ENCODE data around the gene IGSF9.

DNA sequence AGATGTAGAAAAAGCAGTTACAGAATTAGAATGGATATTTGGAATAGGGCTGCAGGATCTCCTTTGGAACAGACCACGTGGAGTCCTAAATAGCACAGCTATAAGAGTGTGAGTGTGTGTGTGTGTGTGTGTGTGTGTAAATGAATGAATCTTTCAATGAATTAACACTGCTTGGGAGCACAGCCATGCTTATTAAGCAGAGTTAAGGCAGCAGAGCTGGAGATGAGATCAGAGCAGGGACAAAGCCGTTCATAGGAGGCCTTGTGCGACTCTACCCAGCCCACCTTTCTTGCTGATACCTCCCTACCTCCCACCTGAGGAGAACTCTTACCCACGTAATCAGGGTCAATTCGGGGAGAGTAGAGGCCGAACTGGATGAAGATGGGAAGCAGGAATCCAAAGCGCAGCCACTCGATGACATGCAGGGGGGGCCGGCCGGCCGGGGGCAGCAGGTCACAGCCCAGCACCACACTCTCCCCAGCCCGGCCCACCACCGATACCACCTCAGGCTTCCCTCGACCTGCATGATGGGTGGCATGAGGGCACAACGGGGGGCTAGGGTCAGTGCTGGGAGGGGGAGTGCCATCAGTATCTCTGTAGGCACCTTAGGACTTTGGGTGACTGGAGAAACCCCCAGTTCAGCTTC is 2.7 kb downstream of the IGSF9 start:
- no peak for TF ChIP-seq CTCF (conservative IDR thresholded peaks at IDR 0.05; ENCODE audit: low read depth, low read length)
- TF ChIP-seq EZH2 (IDR thresholded peaks at IDR 0.05; ENCODE audit: borderline replicate concordance, low read depth, low read length, poor library complexity, severe bottlenecking), result no peak
